ENCODE measurements around the gene EPS8L3. TPM values are rescaled to one million over a fixed set of nuclear protein-coding genes. Genes with fewer than 3 reads are reported as not detected.

EPS8L3 gene
- total and polyA plus RNA-seq, 2 of the 8 experiments (the other 6 are each of a cell fraction or from before 2014, with no cell fraction given), result not detected

GRCh38 chr1:109771712-109772657 is 8.3 kb upstream of the EPS8L3 start (continued):
- TF ChIP-seq ZNF274 (IDR thresholded peaks at IDR 0.05; ENCODE audit: borderline replicate concordance, extremely low read depth, low read length) (no peak), POLR2A (IDR thresholded peaks at IDR 0.05; ENCODE audit: control extremely low read depth in 1 of 2, low read depth in 2 of 2, low read length in 2 of 2) (no peak), KDM4A (IDR thresholded peaks at IDR 0.05; ENCODE audit: low read depth, low read length, severe bottlenecking) (no peak), SP2 (IDR thresholded peaks at IDR 0.05; ENCODE audit: low read length) (no peak), RBBP5 (IDR thresholded peaks at IDR 0.05; ENCODE audit: borderline replicate concordance, low read depth, low read length) (no peak), BRCA1 (IDR thresholded peaks at IDR 0.05; ENCODE audit: low read depth, low read length) (no peak)

Measured in H1 (cell line).